Superior temporal gyrus (tissue), 1 donor: Measurements from ENCODE around the gene SNX24.

Source experiments
- DNase-seq: peaks from one replicate; pipeline ENCODE4 v3.0.0-alpha.2; 2016; ENCODE audit errors: extremely low spot score

The SNX24 gene

DNA sequence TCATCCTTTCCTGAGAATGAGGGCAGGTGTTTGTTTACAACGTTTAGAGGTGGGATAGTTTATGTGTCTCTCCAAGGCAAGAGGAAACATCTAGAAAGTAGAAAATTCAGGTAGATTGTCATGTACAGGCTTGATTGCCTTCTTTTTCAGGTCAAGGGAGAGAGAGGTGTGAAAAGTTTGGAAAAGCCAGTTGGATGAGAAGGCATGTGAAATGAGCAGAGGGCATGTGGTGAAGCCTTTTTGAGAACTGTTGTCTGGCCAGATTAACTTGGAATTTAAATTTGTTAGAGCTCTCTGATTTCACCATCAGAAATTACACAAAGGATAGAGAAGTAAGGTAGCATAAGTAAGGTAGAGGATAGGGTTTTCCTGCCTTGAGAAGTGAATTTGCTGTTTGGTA is 74.6 kb downstream of the SNX24 start:
- DNase-seq = no peak

DNA sequence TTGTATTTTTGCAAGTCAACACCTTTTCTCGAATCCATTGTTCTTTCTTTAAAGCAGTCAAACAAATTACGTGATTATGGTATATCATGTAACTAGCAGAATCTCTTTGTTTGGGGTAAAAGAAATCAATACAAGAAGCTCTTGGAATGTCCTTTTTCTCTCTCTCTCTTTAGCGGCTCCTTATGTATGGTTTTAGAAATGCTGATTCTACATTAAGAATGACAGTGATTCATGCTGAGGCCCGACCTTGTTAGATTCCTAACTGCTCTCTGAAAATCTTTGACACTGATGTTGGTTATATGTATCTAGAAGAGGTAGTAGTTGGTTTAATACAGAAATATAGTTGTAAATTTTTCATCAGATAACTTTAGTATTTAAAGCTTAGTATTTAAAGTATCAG is 76.4 kb downstream of the SNX24 start:
- DNase-seq = no peak

DNA sequence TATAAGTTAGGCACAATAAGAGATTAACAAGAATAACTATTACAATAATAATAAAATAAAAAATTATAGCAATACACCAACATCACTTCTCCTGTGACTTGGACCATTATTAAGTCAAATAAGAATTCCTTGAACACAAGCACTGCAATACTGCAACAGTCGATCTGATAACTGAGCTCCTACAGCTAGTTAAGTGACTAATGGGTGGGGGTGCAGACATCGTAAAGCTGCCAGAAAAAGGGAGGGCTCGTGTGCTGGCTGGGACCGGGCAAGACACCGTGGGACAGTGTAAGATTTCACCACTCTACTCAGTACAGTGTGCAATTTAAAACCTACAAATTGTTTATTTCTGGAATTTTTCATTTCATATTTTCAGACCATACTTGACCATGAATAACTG is 78.8 kb downstream of the SNX24 start:
- no peak for DNase-seq

DNA sequence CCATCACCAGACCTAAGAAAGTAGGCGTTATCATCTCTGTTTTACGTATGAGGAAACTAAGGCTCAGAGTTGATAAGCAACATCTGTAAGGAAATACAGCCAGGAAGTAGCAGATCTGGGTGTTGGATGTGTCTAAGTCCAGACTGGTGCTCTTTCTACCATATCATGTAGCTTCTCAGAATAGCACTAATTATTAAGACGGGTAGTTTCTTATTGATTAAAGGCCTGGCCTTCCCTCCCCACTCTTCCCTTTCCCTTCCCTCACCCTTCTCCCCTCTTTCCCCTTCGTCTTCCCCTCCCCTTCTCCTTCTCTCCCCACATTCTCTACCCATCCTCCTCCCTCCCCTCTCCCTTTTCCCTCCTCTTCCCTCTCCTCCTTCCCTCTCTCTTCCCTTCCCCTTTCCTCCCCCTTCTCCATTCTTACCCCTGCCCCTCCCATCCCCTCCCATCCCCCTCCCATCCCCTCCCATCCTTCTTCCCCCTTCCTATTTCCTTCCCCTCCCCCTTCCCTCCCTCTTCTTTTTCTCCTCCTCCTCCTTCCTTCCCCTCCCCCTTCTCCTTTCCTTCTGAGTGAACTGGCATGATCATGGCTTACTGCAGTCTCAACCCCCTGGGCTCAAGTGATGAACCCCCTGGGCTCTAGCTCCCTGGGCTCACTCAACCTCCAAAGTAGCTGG is 79.4 kb downstream of the SNX24 start:
- no peak for DNase-seq

DNA sequence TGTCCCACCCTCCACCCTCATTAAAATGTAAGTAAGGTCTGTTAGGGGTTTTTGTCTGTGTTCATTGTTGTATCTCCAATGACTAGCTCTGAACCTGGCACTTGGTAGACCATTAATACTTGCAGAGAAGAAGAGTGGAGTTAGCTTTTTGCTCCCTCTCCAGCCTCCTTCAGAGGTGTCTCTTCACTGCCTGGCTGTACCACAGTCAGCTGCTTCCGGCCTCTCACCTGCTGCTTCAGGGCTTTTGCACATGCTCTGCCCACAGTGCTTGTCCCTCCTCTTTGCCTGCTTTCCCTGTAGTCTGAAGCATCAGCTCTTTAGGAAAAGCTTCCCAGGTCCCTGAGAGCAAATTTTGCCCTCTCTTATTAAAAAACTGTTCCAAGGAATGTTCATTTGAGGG is 83.6 kb downstream of the SNX24 start:
- DNase-seq = no peak

DNA sequence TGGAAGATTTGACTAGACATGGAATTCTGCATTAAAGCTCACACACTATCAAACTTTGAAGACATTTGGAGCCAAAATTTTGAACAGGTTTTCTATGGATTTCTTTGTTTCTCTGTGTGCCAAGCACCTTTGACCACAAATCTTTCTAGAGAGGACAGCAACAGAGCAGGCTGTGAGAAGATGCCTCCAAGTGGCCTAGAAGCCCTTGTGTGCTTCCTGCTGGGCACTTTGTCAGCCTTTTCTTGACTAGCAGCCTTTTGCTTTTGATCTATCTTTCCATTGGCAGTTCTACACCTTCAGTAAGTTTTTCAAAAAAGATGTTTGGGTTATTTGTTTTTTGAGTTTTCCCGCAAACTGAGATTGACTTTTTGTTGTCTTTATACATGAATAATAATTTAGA is 84.6 kb downstream of the SNX24 start:
- DNase-seq = no peak

DNA sequence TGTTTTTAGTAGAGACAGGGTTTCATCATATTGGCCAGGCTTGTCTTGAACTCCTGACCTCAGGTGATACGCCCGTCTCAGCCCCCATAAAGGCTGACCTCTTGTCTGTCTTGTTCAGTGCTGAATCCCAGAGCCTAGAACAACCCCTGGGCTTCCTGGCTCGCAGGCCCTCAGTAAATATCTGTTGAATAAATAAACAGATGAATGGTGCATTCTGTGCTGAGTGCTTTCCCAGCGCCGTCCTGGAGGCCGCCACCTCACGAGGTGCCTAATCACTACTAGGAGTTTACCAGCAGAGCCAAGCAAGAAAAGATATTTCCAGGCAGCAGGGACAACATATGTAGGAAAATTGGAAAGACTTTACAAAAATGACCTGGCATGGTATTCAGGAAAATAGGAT is 88.5 kb downstream of the SNX24 start:
- DNase-seq = no peak

DNA sequence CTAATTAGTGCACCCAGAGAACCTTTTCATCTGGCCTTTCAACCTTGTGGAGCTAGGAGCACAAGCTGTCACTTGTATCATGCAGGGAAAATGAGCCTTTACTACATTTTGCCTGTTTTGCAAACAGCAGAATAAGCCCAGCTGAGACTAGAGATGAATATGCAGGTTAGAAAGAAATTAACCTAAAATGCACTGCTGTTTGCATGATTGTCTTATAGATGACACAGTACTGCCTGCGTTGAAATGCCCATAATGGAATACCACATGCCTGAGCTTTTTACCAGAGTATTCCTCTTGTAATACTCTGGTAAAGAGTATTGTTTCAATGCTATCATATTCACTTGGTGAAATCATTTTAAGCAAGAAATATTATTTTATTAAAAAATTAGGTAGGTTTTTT is 90.7 kb downstream of the SNX24 start:
- DNase-seq = no peak

DNA sequence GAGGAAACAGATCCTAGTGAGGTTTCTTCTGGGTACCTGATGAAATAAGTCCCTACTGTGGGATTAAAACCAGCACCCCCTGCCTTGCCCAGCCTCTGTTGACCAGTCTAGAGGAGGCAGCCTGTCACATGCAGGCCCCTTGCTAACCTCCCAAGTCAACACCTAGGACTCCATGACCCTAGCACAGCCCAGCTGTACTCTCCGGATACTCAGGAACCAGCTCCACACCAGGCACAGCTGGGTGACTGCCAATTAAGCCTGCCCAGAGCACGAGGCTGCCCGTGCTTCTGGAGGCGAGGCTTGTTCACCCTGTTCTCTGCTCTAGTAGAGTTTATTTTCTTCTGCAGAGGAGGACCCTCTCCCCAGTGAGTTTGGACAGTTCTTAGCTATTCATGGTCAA is 92.5 kb downstream of the SNX24 start:
- DNase-seq = no peak

DNA sequence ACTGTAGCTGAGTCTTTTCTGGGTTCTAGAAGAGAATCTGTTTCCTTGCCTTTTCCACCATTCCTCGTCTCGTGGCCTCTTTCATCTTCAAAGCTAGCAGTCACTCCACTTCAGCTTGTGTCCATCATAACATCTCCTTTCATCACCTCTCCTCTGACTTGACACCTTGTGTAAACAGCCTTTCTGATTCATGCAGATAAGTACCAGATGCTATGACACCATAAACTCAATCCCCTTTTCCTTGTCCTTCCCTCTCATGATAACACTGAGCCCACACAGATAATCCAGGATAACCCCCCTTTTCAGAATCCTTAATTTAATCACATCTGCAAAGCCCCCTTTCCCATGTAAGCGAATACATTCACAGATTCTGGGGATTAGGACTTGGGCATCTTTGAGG is 95.5 kb downstream of the SNX24 start:
- no peak for DNase-seq

DNA sequence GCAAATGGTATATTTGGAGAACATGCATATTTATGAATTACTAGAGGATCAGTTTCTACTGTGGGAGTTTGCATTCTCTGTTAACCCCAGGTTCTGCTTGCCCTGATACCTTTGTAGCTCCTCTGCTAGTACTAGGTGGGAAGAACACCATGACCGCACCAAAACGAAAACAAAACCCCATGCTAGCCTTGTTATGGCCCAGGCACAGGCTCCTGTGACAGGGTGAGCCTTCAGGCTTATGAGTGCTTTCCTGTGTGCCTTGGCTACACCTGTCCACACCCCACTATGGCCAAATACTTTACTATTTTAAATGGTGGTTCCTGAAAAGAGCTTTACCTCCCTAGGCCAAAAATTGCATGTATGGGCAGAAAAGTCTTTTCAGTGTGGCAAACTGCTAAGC is 96.3 kb downstream of the SNX24 start:
- DNase-seq = no peak

DNA sequence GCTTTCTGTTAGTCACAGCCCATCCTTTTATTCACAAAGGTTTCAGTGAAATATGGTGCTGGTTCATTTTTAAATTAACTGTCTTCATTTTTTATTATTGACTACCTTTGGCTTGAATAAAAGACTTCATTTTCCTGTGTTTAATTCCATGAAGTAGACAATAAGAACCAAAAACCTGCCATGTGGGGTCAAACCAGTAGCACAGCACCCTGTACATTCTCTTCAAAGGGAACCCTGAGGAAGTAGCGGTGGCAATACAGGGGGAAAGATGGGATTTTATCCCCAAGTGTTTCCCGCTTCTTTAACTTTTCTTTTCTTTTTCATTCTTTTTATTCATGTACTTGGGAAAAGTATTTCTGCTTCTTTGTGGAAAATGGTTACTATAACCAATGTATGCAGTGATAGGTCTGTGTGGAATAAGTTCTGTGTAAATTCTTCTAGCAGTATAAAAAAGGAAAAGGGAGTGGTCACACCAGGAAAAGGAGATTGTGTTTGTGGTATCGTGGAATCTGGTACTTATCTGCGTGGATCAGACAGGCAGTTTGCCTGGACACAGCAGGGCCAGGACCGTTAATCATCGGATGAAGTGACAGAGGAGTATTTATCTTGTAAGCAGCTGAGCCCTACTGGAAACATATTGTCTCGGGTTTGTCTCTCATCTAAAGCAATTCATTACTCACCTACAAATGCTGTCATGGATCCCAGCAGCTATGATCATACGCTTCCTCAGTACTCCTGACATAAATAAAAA is 96.9 kb downstream of the SNX24 start:
- DNase-seq = no peak

DNA sequence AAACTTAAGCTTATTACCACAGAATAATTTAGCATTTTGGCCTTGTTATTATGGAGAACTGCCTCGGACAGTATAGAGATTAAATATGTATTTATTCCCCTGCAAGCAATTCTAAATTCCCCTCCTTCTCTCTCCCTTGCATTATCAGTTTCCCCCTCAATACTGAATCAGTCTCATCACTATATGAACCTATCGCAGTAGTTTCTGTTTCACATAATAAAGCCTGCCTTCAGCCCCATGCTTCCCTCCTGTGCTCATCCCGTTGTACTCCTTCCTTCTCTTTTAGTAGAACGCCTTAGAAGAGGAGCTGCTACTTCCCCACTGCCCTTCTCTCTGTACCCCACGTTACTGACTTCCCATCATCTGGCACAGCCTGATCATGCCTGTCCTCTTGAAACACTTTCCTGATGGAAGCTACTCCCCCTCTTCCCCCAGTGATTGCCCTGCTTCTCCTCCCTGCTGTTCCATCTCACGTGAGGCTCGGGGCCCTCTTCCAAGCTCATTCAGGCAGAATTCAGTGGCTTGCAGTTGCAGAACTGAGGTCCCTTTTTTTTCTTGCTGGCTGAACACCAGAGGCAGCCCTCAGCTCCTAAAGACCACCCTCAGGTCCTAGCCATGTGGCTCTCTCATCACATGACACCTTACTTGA is 97.8 kb downstream of the SNX24 start:
- no peak for DNase-seq

DNA sequence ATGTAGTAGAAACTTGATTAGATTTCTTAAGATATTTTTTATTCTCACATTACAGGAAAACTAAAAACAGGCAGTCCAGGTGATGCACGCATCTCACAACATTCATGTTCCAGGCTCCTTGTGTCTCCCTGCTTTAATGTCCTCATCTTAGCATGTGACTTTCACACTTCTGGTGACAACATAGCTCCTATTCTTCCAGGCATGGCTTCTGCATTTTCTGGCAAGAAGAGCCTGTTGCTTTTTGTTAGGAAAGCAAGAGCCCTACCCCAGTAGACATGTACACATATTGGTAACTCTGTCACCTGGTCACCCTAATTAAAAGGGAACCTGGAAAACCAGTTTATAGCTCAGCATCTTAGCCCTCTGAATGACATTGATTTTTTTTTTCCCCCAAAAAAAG is 98.6 kb downstream of the SNX24 start:
- DNase-seq = no peak

DNA sequence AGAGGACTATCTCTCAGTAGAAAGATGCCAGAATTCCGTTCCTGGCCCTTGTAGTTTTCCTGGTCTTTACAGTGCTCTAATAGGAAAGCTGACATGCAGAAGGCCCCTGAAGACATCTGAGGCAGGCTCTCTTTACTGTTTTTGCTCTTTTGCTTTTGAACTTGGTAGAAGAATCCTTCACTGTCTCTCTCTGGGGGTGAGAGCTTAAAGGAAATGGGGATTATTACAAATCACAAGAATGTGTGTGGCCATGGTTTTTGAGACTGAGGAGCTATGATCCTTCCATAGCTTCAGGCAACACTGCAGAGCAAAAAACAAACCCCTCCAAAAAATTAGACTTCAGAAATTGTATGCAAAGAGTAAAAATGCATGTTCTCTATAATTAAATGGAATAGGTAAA is 102.0 kb downstream of the SNX24 start:
- DNase-seq = no peak

DNA sequence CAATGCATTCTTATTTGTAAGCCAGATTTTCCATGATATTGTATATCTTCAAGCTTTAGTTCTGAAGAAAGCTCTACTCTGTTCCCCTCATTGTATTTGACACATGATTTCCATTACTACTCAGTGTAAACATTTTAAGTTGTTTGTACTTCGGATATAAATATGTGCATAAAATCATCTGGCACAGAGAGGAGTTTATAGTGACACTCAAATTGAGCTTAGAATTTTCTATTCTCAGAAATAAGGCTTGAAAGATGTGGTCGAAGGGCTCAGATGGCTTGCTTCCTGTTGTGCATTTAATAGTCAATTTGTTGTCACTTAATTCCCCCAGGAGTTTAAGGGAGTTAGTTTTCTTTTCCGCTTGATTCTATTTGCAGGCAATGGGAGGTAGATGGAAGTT is 102.4 kb downstream of the SNX24 start:
- no peak for DNase-seq

DNA sequence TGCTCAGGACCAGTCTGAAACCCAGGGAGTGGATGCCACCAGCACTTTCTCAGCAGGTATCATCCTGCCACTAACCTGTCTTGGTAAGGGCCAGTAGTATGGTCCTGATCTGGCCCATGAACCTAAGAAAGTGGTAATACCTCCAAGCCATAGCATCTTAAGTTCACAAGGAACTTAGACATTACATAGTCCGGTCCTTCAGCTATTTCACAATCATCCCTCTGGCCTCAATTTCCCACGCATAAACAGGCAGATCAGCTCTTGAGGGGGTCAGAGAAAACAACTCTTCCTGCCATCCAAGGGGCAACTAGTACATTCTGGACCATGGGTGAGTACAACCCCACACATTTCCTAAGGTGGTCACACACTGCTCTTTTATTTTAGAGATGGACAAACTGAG is 102.9 kb downstream of the SNX24 start:
- no peak for DNase-seq

DNA sequence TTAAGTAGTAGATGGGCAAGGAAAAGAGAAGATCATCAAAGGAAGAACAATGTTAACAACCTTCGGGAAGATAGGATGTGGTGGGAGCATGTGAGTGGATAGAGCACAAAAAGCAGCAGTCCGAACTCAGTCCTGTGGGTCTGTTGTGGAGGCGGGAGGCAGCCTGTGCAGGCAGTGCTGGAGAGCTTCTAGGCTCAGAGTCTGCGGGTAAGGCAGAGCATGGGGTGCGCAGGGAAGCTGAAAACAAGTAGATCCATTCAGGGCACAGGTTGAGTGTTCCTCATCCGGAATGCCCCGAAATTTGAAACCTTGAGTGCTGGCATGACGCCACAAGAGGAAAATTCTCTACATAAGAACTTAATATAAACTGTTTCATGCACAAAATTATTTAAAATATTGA is 106.2 kb downstream of the SNX24 start:
- DNase-seq = no peak

DNA sequence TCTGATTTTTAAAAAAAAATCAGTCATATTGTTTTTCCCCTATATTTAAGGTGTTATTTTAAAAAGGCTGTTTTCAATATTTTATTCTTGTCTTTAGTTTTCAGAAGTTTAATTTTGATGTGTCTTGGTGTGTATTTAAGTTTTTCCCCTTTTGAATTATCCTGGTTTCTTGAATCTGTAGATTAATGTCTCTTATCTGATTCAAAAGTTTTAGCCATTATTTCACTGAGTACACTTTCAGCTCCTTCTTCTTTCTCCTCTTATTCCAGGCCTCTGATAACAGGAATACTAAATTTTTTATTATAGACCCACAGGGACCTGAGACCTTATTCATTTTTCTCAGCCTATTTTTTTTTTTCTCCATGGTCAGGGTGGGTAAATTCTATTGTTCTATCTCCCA is 109.3 kb downstream of the SNX24 start:
- DNase-seq = no peak

DNA sequence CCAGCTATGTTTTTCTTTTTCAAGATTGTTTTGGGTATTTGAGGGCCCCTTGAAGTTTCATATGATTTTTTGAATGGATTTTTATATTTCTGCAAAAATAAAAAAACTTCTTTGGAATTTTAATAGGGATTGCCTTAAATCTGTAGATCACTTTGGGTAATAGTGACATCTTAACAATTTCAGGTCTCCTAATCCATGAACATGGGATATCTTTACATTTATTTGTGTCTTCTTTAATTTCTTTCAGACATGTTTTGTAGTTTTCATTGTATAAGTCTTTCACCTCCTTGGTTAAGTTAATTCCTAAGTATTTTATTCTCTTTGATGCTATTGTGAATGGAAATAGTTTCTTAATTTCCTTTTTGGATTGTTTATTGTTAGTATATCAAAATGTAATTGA is 112.0 kb downstream of the SNX24 start:
- DNase-seq = no peak

DNA sequence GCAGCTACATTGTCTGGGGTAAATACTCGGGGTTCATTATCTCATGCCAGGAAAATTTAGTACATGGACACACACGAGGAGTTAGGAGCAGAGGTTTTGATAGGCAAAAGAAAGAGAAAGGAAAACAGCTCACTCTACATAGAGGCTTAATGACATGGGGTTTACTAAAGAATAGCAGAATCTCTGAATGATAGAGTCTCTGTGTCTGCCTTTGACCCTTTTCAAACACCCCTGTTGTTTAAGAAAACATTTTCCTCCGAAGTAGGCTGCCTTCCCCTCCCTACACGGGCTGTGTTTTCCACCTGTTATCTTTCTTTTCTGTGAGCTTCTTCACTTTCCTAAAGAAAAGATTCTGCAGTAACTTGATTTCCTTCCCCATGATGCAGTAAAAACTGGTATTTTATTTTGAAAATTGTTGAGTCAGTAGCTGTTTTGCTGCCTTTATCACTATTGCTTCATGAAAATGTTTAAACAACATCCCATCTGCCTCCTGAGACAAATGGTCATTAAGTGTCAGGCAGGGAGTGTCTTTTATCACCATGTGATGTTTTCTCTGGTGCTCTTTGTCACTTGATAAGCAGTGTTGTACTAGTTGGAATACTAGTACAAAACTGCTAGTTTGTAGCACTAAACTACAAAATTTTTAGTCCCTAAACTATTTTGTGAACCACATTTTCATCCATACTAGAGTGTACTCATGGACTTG is 114.5 kb downstream of the SNX24 start:
- no peak for DNase-seq

DNA sequence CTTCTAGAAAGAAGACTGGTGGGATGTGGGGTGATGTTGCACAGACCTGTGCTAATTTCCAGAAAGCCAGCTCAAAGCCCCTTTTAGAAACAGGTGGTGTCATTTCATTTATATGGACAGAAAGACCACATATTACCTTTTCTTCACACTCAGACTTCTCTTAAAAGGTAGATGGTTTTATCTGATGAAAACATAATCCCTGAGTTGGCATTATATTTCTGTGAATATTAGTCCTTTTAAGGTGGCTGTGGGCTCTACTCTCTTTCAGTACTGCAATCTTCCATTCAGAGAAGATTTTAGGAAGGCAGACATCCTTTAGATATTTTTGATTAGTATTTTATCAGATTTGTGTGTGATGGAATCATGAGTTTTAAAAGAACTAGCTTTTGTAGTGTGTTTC is 117.9 kb downstream of the SNX24 start:
- DNase-seq = no peak

DNA sequence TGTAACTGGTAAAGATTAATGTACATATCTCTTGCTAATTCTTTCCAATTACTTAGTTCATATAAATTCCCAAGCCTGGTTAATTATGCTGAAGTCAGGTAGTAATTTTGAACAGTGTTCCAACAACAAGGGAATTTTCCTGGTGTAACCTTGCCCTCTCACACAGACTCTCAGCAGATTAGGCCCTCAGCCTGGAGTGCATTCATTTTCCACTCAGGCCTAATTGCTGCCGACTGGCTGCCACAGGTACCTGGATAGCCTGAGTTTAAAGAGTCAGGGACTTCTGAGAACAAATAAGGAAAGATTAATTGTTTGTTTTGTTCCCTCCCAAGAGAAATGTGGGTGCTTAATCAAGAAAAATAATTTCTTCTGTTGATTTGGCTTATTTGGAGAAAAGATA is 119.7 kb downstream of the SNX24 start:
- DNase-seq = no peak
